Liver (tissue), 3 donors: ENCODE data around the gene PSEN1.

Experiments used
- EGR1 ChIP-seq, 2 donors: IDR thresholded peaks; 2 replicates each; pipeline ENCODE4 v1.6.1; 2016 to 2018; ENCODE audit warnings: antibody characterized with exemption in 2 of 2, low read depth in 2 of 2
- FOXA1 ChIP-seq: IDR thresholded peaks from 2 replicates; pipeline ENCODE4 v1.6.1; 2016; ENCODE audit warnings: antibody characterized with exemption
- GABPA ChIP-seq, 2 donors: IDR thresholded peaks in 1 of 2; conservative IDR thresholded peaks in 1 of 2; 2 replicates each; pipeline ENCODE4 v1.6.1; 2016; ENCODE audit warnings: antibody characterized with exemption in 2 of 2, mild to moderate bottlenecking in 1 of 2, moderate library complexity in 1 of 2
- JUND ChIP-seq, 2 donors: IDR thresholded peaks; 2 replicates each; pipeline ENCODE4 v1.6.1; 2016; ENCODE audit warnings: antibody characterized with exemption in 2 of 2
- RAD21 ChIP-seq, 2 donors: IDR thresholded peaks; 2 replicates each; pipeline ENCODE4 v1.6.1; 2016; ENCODE audit warnings: antibody characterized with exemption in 2 of 2, mild to moderate bottlenecking in 2 of 2
- SP1 ChIP-seq: IDR thresholded peaks from 2 replicates; pipeline ENCODE4 v1.6.1; 2018; ENCODE audit warnings: antibody characterized with exemption, mild to moderate bottlenecking
- TAF1 ChIP-seq: conservative IDR thresholded peaks from 2 replicates; pipeline ENCODE4 v1.6.1; 2016; ENCODE audit warnings: antibody characterized with exemption, mild to moderate bottlenecking
- YY1 ChIP-seq: IDR thresholded peaks from 2 replicates; pipeline ENCODE4 v1.6.1; 2016; ENCODE audit warnings: antibody characterized with exemption, mild to moderate bottlenecking
- TF ChIP-seq, protein P1 (sequence below): fragments of 150-350 bp; IDR thresholded peaks from 2 replicates; pipeline ENCODE4 v1.5.1; 2017; ENCODE audit warnings: improper control_type of control experiment, low read depth, low read length; ENCODE audit not compliant: missing input control
- TF ChIP-seq, protein P2 (sequence below): IDR thresholded peaks from 2 replicates; pipeline ENCODE4 v1.6.1; 2016; ENCODE audit warnings: antibody characterized with exemption, mild to moderate bottlenecking
- TF ChIP-seq, protein P3 (sequence below): IDR thresholded peaks from 2 replicates; pipeline ENCODE4 v1.6.1; 2016; ENCODE audit warnings: antibody characterized with exemption
- TF ChIP-seq, protein P4 (sequence below): IDR thresholded peaks from 2 replicates; pipeline ENCODE4 v1.6.1; 2016; ENCODE audit warnings: antibody characterized with exemption
- donor health status: healthy.
- donor health status: healthy.

DNA sequence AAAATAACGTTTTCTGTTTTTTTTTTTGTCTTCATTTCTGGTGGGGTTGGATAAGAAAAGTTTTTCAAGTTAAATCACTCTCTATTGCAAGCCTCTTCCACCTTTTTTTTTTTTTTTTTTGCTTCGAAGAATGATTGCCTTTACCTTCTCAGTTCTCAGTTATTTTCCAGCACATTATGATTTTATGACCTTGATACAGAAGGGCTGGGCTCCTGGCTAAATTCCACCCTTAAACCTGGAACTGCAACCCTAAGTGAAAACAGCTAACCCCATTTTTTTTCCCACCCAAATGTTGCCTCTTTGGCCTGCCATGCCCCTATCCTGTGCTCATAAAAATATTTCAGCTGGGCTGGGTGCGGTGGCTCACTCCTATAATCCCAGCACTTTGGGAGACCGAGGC, 31.4 kb downstream of the PSEN1 start:
- TF ChIP-seq JUND (IDR thresholded peaks at IDR 0.05) (no peak), TAF1 (no peak), RAD21 (IDR thresholded peaks at IDR 0.05) (no peak), EGR1 (IDR thresholded peaks at IDR 0.05; ENCODE audit: low read depth in 2 of 2) (no peak), SP1 (no peak), GABPA (IDR thresholded peaks at IDR 0.05 in 1 of 2, conservative IDR thresholded peaks at IDR 0.05 in 1 of 2) (no peak), FOXA1 (no peak), YY1 (no peak)
- TF ChIP-seq, protein P1, sequence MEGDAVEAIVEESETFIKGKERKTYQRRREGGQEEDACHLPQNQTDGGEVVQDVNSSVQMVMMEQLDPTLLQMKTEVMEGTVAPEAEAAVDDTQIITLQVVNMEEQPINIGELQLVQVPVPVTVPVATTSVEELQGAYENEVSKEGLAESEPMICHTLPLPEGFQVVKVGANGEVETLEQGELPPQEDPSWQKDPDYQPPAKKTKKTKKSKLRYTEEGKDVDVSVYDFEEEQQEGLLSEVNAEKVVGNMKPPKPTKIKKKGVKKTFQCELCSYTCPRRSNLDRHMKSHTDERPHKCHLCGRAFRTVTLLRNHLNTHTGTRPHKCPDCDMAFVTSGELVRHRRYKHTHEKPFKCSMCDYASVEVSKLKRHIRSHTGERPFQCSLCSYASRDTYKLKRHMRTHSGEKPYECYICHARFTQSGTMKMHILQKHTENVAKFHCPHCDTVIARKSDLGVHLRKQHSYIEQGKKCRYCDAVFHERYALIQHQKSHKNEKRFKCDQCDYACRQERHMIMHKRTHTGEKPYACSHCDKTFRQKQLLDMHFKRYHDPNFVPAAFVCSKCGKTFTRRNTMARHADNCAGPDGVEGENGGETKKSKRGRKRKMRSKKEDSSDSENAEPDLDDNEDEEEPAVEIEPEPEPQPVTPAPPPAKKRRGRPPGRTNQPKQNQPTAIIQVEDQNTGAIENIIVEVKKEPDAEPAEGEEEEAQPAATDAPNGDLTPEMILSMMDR: no peak
- TF ChIP-seq, protein P2, sequence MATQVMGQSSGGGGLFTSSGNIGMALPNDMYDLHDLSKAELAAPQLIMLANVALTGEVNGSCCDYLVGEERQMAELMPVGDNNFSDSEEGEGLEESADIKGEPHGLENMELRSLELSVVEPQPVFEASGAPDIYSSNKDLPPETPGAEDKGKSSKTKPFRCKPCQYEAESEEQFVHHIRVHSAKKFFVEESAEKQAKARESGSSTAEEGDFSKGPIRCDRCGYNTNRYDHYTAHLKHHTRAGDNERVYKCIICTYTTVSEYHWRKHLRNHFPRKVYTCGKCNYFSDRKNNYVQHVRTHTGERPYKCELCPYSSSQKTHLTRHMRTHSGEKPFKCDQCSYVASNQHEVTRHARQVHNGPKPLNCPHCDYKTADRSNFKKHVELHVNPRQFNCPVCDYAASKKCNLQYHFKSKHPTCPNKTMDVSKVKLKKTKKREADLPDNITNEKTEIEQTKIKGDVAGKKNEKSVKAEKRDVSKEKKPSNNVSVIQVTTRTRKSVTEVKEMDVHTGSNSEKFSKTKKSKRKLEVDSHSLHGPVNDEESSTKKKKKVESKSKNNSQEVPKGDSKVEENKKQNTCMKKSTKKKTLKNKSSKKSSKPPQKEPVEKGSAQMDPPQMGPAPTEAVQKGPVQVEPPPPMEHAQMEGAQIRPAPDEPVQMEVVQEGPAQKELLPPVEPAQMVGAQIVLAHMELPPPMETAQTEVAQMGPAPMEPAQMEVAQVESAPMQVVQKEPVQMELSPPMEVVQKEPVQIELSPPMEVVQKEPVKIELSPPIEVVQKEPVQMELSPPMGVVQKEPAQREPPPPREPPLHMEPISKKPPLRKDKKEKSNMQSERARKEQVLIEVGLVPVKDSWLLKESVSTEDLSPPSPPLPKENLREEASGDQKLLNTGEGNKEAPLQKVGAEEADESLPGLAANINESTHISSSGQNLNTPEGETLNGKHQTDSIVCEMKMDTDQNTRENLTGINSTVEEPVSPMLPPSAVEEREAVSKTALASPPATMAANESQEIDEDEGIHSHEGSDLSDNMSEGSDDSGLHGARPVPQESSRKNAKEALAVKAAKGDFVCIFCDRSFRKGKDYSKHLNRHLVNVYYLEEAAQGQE: no peak
- TF ChIP-seq, protein P3, sequence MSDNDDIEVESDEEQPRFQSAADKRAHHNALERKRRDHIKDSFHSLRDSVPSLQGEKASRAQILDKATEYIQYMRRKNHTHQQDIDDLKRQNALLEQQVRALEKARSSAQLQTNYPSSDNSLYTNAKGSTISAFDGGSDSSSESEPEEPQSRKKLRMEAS: no peak
- TF ChIP-seq, protein P4, sequence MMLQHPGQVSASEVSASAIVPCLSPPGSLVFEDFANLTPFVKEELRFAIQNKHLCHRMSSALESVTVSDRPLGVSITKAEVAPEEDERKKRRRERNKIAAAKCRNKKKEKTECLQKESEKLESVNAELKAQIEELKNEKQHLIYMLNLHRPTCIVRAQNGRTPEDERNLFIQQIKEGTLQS: no peak
